Tibial nerve (tissue), 4 donors: ENCODE measurements around the gene CADPS2.

ENCODE experiments used
- CTCF ChIP-seq, 5 experiments: fragments of 200-600 bp in 3 of 5; fragments of 450-650 bp in 2 of 5; sonication (generic) in 3 of 5; IDR thresholded peaks; one replicate each; pipeline ENCODE4 v1.5.1; 2016 to 2019; ENCODE audit warnings: antibody characterized with exemption in 5 of 5, mild to moderate bottlenecking in 3 of 5, moderate library complexity in 2 of 5
- EP300 ChIP-seq, 2 donors: sonication (generic); formaldehyde crosslinking; IDR thresholded peaks; one replicate each; pipeline ENCODE4 v1.6.1; 2017; ENCODE audit warnings: antibody characterized with exemption in 2 of 2, mild to moderate bottlenecking in 1 of 2
- POLR2A ChIP-seq, 2 donors: fragments of 450-650 bp; IDR thresholded peaks; one replicate each; pipeline ENCODE4 v1.6.1; 2017; ENCODE audit warnings: antibody characterized with exemption in 2 of 2, mild to moderate bottlenecking in 2 of 2, moderate library complexity in 2 of 2

GRCh38 chr7:122616951-122617350 is 269.3 kb downstream of the CADPS2 start:
- no peak for TF ChIP-seq CTCF (IDR thresholded peaks at IDR 0.05)
- TF ChIP-seq POLR2A (IDR thresholded peaks at IDR 0.05): no peak
- TF ChIP-seq EP300 (IDR thresholded peaks at IDR 0.05): no peak
